AG09319 (cell line): ENCODE results near the gene MS4A10.
A peak's percentile ranks its signal among the peaks of the same experiment; 100 is the strongest.

ENCODE experiments used
- DNase-seq: peaks from one replicate; pipeline ENCODE4 v3.0.0-alpha.2; 2010; ENCODE audit warnings: low read depth; ENCODE audit errors: extremely low read depth
- CTCF ChIP-seq: IDR thresholded peaks from 2 replicates; pipeline ENCODE4 v1.5.1; 2011; ENCODE audit warnings: low read depth, mild to moderate bottlenecking, inconsistent platforms, low read length, moderate library complexity

MS4A10 gene

GRCh38 chr11:60767388-60767811, 17.7 kb upstream of the MS4A10 start:
- DNase-seq: no peak
- peak; percentile 14 for TF ChIP-seq CTCF

GRCh38 chr11:60768202-60768601, 16.9 kb upstream of the MS4A10 start:
- no peak for TF ChIP-seq CTCF
- no peak for DNase-seq

- no peak for DNase-seq
- no peak for TF ChIP-seq CTCF
Measured at GRCh38 chr11:60769273-60769672, 15.9 kb upstream of the MS4A10 start.

GRCh38 chr11:60769811-60770210, 15.3 kb upstream of the MS4A10 start:
- DNase-seq: no peak
- no peak for TF ChIP-seq CTCF

- no peak for DNase-seq
- TF ChIP-seq CTCF: no peak
Measured at GRCh38 chr11:60771146-60771545, 14.0 kb upstream of the MS4A10 start.

- DNase-seq: no peak
- TF ChIP-seq CTCF: no peak
Measured at GRCh38 chr11:60771879-60772525, 13.1 kb upstream of the MS4A10 start.

- DNase-seq: no peak
- TF ChIP-seq CTCF: no peak
Measured at GRCh38 chr11:60772666-60773065, 12.5 kb upstream of the MS4A10 start.
